Esophagus (tissue), 2 donors: ENCODE results near the gene SCUBE1. TPM values are rescaled to one million over a fixed set of nuclear protein-coding genes. Genes with fewer than 3 reads are reported as not detected.

Experiments used
- H3K27ac ChIP-seq, 2 donors: one replicate each; pipeline ENCODE4 v1.5.1; 2013; ENCODE audit warnings: low read depth in 2 of 2, mild to moderate bottlenecking in 2 of 2, inconsistent platforms in 1 of 2, low read length in 1 of 2, moderate library complexity in 1 of 2
- H3K27me3 ChIP-seq, 2 donors: one replicate each; pipeline ENCODE4 v1.6.1; 2013; ENCODE audit warnings: low read length in 2 of 2, control low read depth in 1 of 2, mild to moderate bottlenecking in 1 of 2; ENCODE audit not compliant: insufficient read depth in 2 of 2, control insufficient read depth in 1 of 2
- H3K36me3 ChIP-seq, 2 donors: one replicate each; pipeline ENCODE4 v1.6.1; 2013; ENCODE audit warnings: low read length in 1 of 2; ENCODE audit not compliant: control insufficient read depth in 2 of 2, insufficient read depth in 2 of 2
- H3K4me1 ChIP-seq, 2 donors: one replicate each; pipeline ENCODE4 v1.6.1; 2013; ENCODE audit warnings: low read length in 1 of 2; ENCODE audit not compliant: control insufficient read depth in 2 of 2, insufficient read depth in 2 of 2
- H3K4me3 ChIP-seq, 2 donors: one replicate each; pipeline ENCODE4 v1.5.1; 2013; ENCODE audit warnings: low read length in 2 of 2, mild to moderate bottlenecking in 2 of 2, low read depth in 1 of 2, moderate library complexity in 1 of 2
- H3K9me3 ChIP-seq, 2 donors: one replicate each; pipeline ENCODE4 v1.6.1; 2013; ENCODE audit warnings: mild to moderate bottlenecking in 2 of 2, low read depth in 1 of 2, low read length in 1 of 2, moderate library complexity in 1 of 2; ENCODE audit not compliant: control insufficient read depth in 2 of 2, insufficient read depth in 1 of 2
- WGBS, 2 donors: extraction: QIAGEN DNeasy Blood & Tissue Kit; methylation state at CpG; one replicate each; pipeline ENCODE4 v1.1.7; 2013; 5-methylcytosine and 5-hydroxymethylcytosine counted together
- polyA plus RNA-seq, 2 donors: library from polyadenylated mRNA; stranded (reverse); fragments of 200-250 nt; gene quantifications; one replicate each; pipeline ENCODE4 v1.2.3, GENCODE V29; 2013
- donor health status: healthy with polysubstance abuse.
- donor health status: Bipolar disorder and iron deficiency.

SCUBE1 gene
- polyA plus RNA-seq, 2 donors = 2.2 to 2.4 TPM

GRCh38 chr22:43343670-43344519, 723 bp upstream of the SCUBE1 start:
- 12 to 13% methylated on average over 57 to 65 of the region's 65 CpGs for WGBS, 2 donors
- no peaks in the 10 kb centered on the region for H3K9me3 ChIP-seq
- H3K4me3 ChIP-seq = peak overlapping the region; percentile 13 to 48
- no peaks in the 10 kb centered on the region for H3K36me3 ChIP-seq
- H3K27me3 ChIP-seq = peaks cover 0 to 6% of the 10 kb centered on the region in 2 donors
- H3K27ac ChIP-seq = no peak overlapping the region
- peaks cover 0 to 2% of the 10 kb centered on the region in 2 donors for H3K4me1 ChIP-seq

GRCh38 chr22:43342347-43343261, 568 bp downstream of the SCUBE1 start:
- Histone ChIP-seq H3K9me3 (no peaks in the 10 kb centered on the region), H3K4me1 (peaks cover 0 to 2% of the 10 kb centered on the region in 2 donors), H3K27ac (no peak overlapping the region), H3K36me3 (no peaks in the 10 kb centered on the region), H3K4me3 (peak overlapping the region in 1 of 2 donors; percentile 48), H3K27me3 (peaks cover 0 to 6% of the 10 kb centered on the region in 2 donors)
- 1 to 3% methylated on average over 63 to 99 of the region's 99 CpGs for WGBS, 2 donors

- Histone ChIP-seq H3K27me3 (peaks cover 0 to 6% of the 10 kb centered on the region in 2 donors), H3K9me3 (no peaks in the 10 kb centered on the region), H3K4me3 (peak overlapping the region in 1 of 2 donors; percentile 12), H3K27ac (no peak overlapping the region), H3K36me3 (no peaks in the 10 kb centered on the region), H3K4me1 (peaks cover 0 to 2% of the 10 kb centered on the region in 2 donors)
- 46 to 47% methylated on average over 7 of the region's 7 CpGs for WGBS, 2 donors
These were observed 1.6 kb downstream of the SCUBE1 start for GRCh38 chr22:43341565-43341964.

- no peaks in the 10 kb centered on the region for H3K4me1 ChIP-seq
- WGBS, 2 donors = 60 to 67% methylated on average over 15 of the region's 15 CpGs
- no peaks in the 10 kb centered on the region for H3K9me3 ChIP-seq
- H3K36me3 ChIP-seq = no peaks in the 10 kb centered on the region
- H3K27ac ChIP-seq = peak overlapping the region in 1 of 2 donors; percentile 17
- no peak overlapping the region for H3K4me3 ChIP-seq
- peaks cover 0 to 6% of the 10 kb centered on the region in 2 donors for H3K27me3 ChIP-seq
These were observed 4.3 kb downstream of the SCUBE1 start for GRCh38 chr22:43338766-43339345.

- Histone ChIP-seq H3K4me1 (no peaks in the 10 kb centered on the region), H3K36me3 (no peaks in the 10 kb centered on the region), H3K9me3 (no peaks in the 10 kb centered on the region), H3K27ac (peak overlapping the region; percentile 3 to 12), H3K4me3 (no peak overlapping the region), H3K27me3 (peaks cover 0 to 6% of the 10 kb centered on the region in 2 donors)
- 74 to 86% methylated on average over 3 of the region's 3 CpGs for WGBS, 2 donors
These were observed 5.2 kb downstream of the SCUBE1 start for GRCh38 chr22:43337946-43338345.

GRCh38 chr22:43337385-43337784, 5.8 kb downstream of the SCUBE1 start:
- Histone ChIP-seq H3K9me3 (no peaks in the 10 kb centered on the region), H3K4me1 (no peaks in the 10 kb centered on the region), H3K27ac (peak overlapping the region in 1 of 2 donors; percentile 22), H3K27me3 (peaks cover 0 to 4% of the 10 kb centered on the region in 2 donors), H3K36me3 (no peaks in the 10 kb centered on the region), H3K4me3 (no peak overlapping the region)
- WGBS, 2 donors = 66 to 70% methylated on average over 11 of the region's 11 CpGs

GRCh38 chr22:43334378-43334777, 8.8 kb downstream of the SCUBE1 start:
- no peaks in the 10 kb centered on the region for H3K27me3 ChIP-seq
- H3K4me1 ChIP-seq = no peaks in the 10 kb centered on the region
- H3K36me3 ChIP-seq = no peaks in the 10 kb centered on the region
- no peak overlapping the region for H3K27ac ChIP-seq
- no peaks in the 10 kb centered on the region for H3K9me3 ChIP-seq
- WGBS, 2 donors = 87 to 90% methylated on average over 4 of the region's 4 CpGs
- no peak overlapping the region for H3K4me3 ChIP-seq

- 64 to 89% methylated on average over 2 of the region's 2 CpGs for WGBS, 2 donors
- no peaks in the 10 kb centered on the region for H3K27me3 ChIP-seq
These were observed 9.2 kb downstream of the SCUBE1 start for GRCh38 chr22:43333978-43334377.

GRCh38 chr22:43333156-43333555, 10.0 kb downstream of the SCUBE1 start:
- Histone ChIP-seq H3K4me3 (no peak overlapping the region), H3K27ac (no peak overlapping the region), H3K4me1 (no peaks in the 10 kb centered on the region), H3K27me3 (no peaks in the 10 kb centered on the region), H3K36me3 (no peaks in the 10 kb centered on the region), H3K9me3 (no peaks in the 10 kb centered on the region)
- 74 to 83% methylated on average over 5 of the region's 5 CpGs for whole genome bisulfite sequencing, 2 donors

More at GRCh38 chr22:43333978-43334377, 9.2 kb downstream of the SCUBE1 start:
- Histone ChIP-seq H3K27ac (no peak overlapping the region), H3K4me1 (no peaks in the 10 kb centered on the region), H3K36me3 (no peaks in the 10 kb centered on the region), H3K4me3 (no peak overlapping the region), H3K9me3 (no peaks in the 10 kb centered on the region)
